ENCODE results near the gene CRHR2.
"Not testable (repeated sequence)": the region's sequence is repeated elsewhere in the genome, so short reads cannot be mapped to it uniquely, and the experiment has no call there.

The CRHR2 gene

GRCh38 chr7:30682212-30683083 lies at the start of gene CRHR2:
Gene CRHR2, minus strand, starts transcription at chr7:30682456. Its CDS starts 176 bp downstream, at chr7:30682280.
- no peak for DNase-seq

GRCh38 chr7:30731581-30731980 lies 49.3 kb upstream of the CRHR2 start:
- no peak for DNase-seq

- no peak for DNase-seq
Measured at GRCh38 chr7:30730996-30731395, 48.7 kb upstream of the CRHR2 start.

GRCh38 chr7:30730097-30730496 lies 47.8 kb upstream of the CRHR2 start:
- DNase-seq = no peak

GRCh38 chr7:30729642-30730041 lies 47.4 kb upstream of the CRHR2 start:
- no peak for DNase-seq

- DNase-seq = no peak
Measured at GRCh38 chr7:30728591-30729100, 46.4 kb upstream of the CRHR2 start.

GRCh38 chr7:30727061-30727945 lies 45.0 kb upstream of the CRHR2 start:
- DNase-seq = no peak

- no peak for DNase-seq
Measured at GRCh38 chr7:30726296-30727006, 44.2 kb upstream of the CRHR2 start.

- DNase-seq = no peak
Measured at GRCh38 chr7:30723776-30724175, 41.5 kb upstream of the CRHR2 start.

GRCh38 chr7:30722671-30723070 lies 40.4 kb upstream of the CRHR2 start:
- DNase-seq = no peak

- DNase-seq = no peak
Measured at GRCh38 chr7:30722187-30722586, 39.9 kb upstream of the CRHR2 start.

- DNase-seq = no peak
Measured at GRCh38 chr7:30721211-30721610, 39.0 kb upstream of the CRHR2 start.

- not testable (repeated sequence) for DNase-seq
Measured at GRCh38 chr7:30719434-30719833, 37.2 kb upstream of the CRHR2 start.

GRCh38 chr7:30717181-30717580 lies 34.9 kb upstream of the CRHR2 start:
- DNase-seq = no peak

- DNase-seq = no peak
Measured at GRCh38 chr7:30714129-30714528, 31.9 kb upstream of the CRHR2 start.

GRCh38 chr7:30713392-30713791 lies 31.1 kb upstream of the CRHR2 start:
- no peak for DNase-seq

GRCh38 chr7:30710669-30711068 lies 28.4 kb upstream of the CRHR2 start:
- no peak for DNase-seq

- DNase-seq = no peak
Measured at GRCh38 chr7:30709549-30709948, 27.3 kb upstream of the CRHR2 start.

GRCh38 chr7:30708983-30709382 lies 26.7 kb upstream of the CRHR2 start:
- no peak for DNase-seq

GRCh38 chr7:30708412-30708811 lies 26.2 kb upstream of the CRHR2 start:
- no peak for DNase-seq

- DNase-seq = no peak
Measured at GRCh38 chr7:30707391-30708357, 25.4 kb upstream of the CRHR2 start.

GRCh38 chr7:30706908-30707307 lies 24.7 kb upstream of the CRHR2 start:
- DNase-seq = no peak
